GM12878 (cell line): ENCODE data around the gene RNF166. TPM values are rescaled to one million over a fixed set of nuclear protein-coding genes. Genes with fewer than 3 reads are reported as not detected.

Experiments used
- ATF2 ChIP-seq: IDR thresholded peaks from 2 replicates; pipeline ENCODE4 v1.6.1; 2012; ENCODE audit warnings: low read length, inconsistent platforms
- CBFB ChIP-seq: IDR thresholded peaks from 2 replicates; pipeline ENCODE4 v1.6.1; 2016; ENCODE audit warnings: antibody characterized with exemption, low read depth
- DPF2 ChIP-seq: fragments of 450-650 bp; IDR thresholded peaks from 2 replicates; pipeline ENCODE4 v1.6.1; 2017; ENCODE audit warnings: mild to moderate bottlenecking
- FOS ChIP-seq: IDR thresholded peaks from 3 replicates; pipeline ENCODE4 v1.6.1; 2011; ENCODE audit warnings: borderline replicate concordance; ENCODE audit not compliant: insufficient read length; ENCODE audit errors: extremely low read depth
- HDAC2 ChIP-seq: fragments of 200-600 bp; sonication (generic); IDR thresholded peaks from 2 replicates; pipeline ENCODE4 v1.6.1; 2017
- HSF1 ChIP-seq: fragments of 150-350 bp; IDR thresholded peaks from 2 replicates; pipeline ENCODE4 v1.6.1; 2014; ENCODE audit warnings: mild to moderate bottlenecking, low read depth, low read length
- JUNB ChIP-seq: IDR thresholded peaks from 2 replicates; pipeline ENCODE4 v1.6.1; 2016; ENCODE audit warnings: antibody characterized with exemption, mild to moderate bottlenecking
- KAT2A ChIP-seq: conservative IDR thresholded peaks from 2 replicates; pipeline ENCODE4 v1.6.1; 2011; ENCODE audit warnings: low read depth, low read length; ENCODE audit not compliant: control insufficient read depth
- NR2C2 ChIP-seq: IDR thresholded peaks from 2 replicates; pipeline ENCODE4 v1.6.1; 2011; ENCODE audit warnings: borderline replicate concordance, low read depth; ENCODE audit not compliant: control insufficient read depth, insufficient read length
- NR2F1 ChIP-seq: fragments of 450-650 bp; conservative IDR thresholded peaks from 2 replicates; pipeline ENCODE4 v1.6.1; 2017; ENCODE audit warnings: mild to moderate bottlenecking
- PML ChIP-seq: IDR thresholded peaks from 2 replicates; pipeline ENCODE4 v1.6.1; 2012; ENCODE audit warnings: low read length, inconsistent platforms
- POU2F2 ChIP-seq: IDR thresholded peaks from 3 replicates; pipeline ENCODE4 v1.6.1; 2011; ENCODE audit warnings: low read depth, mild to moderate bottlenecking, low read length, borderline replicate concordance
- RELA ChIP-seq: fragments of 450-650 bp; IDR thresholded peaks from 2 replicates; pipeline ENCODE4 v1.8.0; 2014; ENCODE audit warnings: borderline replicate concordance; ENCODE audit not compliant: partially characterized antibody
- RFX5 ChIP-seq: IDR thresholded peaks from 2 replicates; pipeline ENCODE4 v1.6.1; 2011; ENCODE audit warnings: low read depth, low read length, improper control_type of control experiment
- SIN3A ChIP-seq: IDR thresholded peaks from 2 replicates; pipeline ENCODE4 v1.6.1; 2012; ENCODE audit warnings: low read depth, low read length, improper control_type of control experiment
- SMARCA5 ChIP-seq: fragments of 450-650 bp; IDR thresholded peaks from 2 replicates; pipeline ENCODE4 v1.6.1; 2017; ENCODE audit warnings: mild to moderate bottlenecking
- TAF1 ChIP-seq: IDR thresholded peaks from 2 replicates; pipeline ENCODE4 v1.6.1; 2011; ENCODE audit warnings: mild to moderate bottlenecking, low read depth, low read length, borderline replicate concordance
- TBL1XR1 ChIP-seq: IDR thresholded peaks from 2 replicates; pipeline ENCODE4 v1.6.1; 2012; ENCODE audit warnings: low read depth, low read length, improper control_type of control experiment
- TCF12 ChIP-seq: IDR thresholded peaks from 2 replicates; pipeline ENCODE4 v1.6.1; 2011; ENCODE audit warnings: low read depth, mild to moderate bottlenecking, low read length
- ZBTB4 ChIP-seq: fragments of 450-650 bp; formaldehyde crosslinking; IDR thresholded peaks from 2 replicates; pipeline ENCODE4 v1.4.0; 2022; ENCODE audit warnings: mild to moderate bottlenecking, moderate library complexity
- ZSCAN29 ChIP-seq: fragments of 450-650 bp; IDR thresholded peaks from 2 replicates; pipeline ENCODE4 v1.6.1; 2017; ENCODE audit warnings: mild to moderate bottlenecking, moderate library complexity
- polyA plus RNA-seq, 11 experiments: library from polyadenylated mRNA; depleted of rRNA in 4 of 11; unstranded in 6 of 11; stranded (reverse) in 5 of 11; fragments of >200 nt; fragmentation: Nextera tagmentation in 4 of 11; fragmentation: Illumina TruSeq in 1 of 11; extraction: Ambion mirVana in 4 of 11; extraction: Trizol in 1 of 11; gene quantifications; 1 replicate in 1 of 11; 2 replicates in 10 of 11; pipeline versions ENCODE4 v1.2.1 to v1.2.3, GENCODE V29; 2011 to 2016; ENCODE audit warnings: inconsistent platforms in 2 of 11, missing spikeins in 2 of 11, low read depth in 1 of 11
- total RNA-seq, 4 experiments: library from RNA; depleted of rRNA in 3 of 4; stranded (reverse); fragments of >200 nt in 3 of 4; fragmentation: Illumina TruSeq in 1 of 4; extraction: Trizol in 1 of 4; gene quantifications; 2 replicates each; pipeline versions ENCODE4 v1.2.1 to v1.2.3, GENCODE V29; 2013 to 2021
- TF ChIP-seq, protein P1 (sequence below): IDR thresholded peaks from 2 replicates; pipeline ENCODE4 v1.6.1; 2011; ENCODE audit warnings: low read depth, low read length, improper control_type of control experiment, borderline replicate concordance
- TF ChIP-seq, protein P2 (sequence below): IDR thresholded peaks from 2 replicates; pipeline ENCODE4 v1.6.1; 2012; ENCODE audit warnings: low read depth, low read length, improper control_type of control experiment

The RNF166 gene
- total and polyA plus RNA-seq, 10 of the 15 experiments (the other 5 are each of a cell fraction or from before 2014, with no cell fraction given), result 0.48 to 32.8 (median 12.1) TPM

GRCh38 chr16:88700636-88701482 is 5.3 kb downstream of the RNF166 start (continued):
- TF ChIP-seq SIN3A, result 0 out of 2 replicates have a peak, but pooled peaks have one; percentile 30
- 0 out of 2 replicates have a peak, but pooled peaks have one; percentile 78 for TF ChIP-seq SMARCA5
- TF ChIP-seq RELA, result no peak
- TF ChIP-seq FOS, result no peak
- TF ChIP-seq ATF2, result no peak
- TF ChIP-seq ZSCAN29, result no peak
- TF ChIP-seq, protein P1, sequence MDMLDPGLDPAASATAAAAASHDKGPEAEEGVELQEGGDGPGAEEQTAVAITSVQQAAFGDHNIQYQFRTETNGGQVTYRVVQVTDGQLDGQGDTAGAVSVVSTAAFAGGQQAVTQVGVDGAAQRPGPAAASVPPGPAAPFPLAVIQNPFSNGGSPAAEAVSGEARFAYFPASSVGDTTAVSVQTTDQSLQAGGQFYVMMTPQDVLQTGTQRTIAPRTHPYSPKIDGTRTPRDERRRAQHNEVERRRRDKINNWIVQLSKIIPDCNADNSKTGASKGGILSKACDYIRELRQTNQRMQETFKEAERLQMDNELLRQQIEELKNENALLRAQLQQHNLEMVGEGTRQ, result no peak; the same call in 1 of the 2 replicates
- no peak for TF ChIP-seq ZBTB4 (CRISPR knock-in tag)
- peak; percentile 58; the same call in 1 of the 2 replicates for TF ChIP-seq JUNB
- no peak for TF ChIP-seq POU2F2
- no peak for TF ChIP-seq TBL1XR1
- TF ChIP-seq NR2C2, result no peak
- TF ChIP-seq NR2F1, result peak; percentile 92
- no peak for TF ChIP-seq TAF1
- 0 out of 2 replicates have a peak, but pooled peaks have one; percentile 46 for TF ChIP-seq TCF12
- TF ChIP-seq CBFB, result peak; percentile 86
- no peak for TF ChIP-seq HDAC2
- peak; percentile 92 for TF ChIP-seq DPF2
- 0 out of 2 replicates have a peak, but pooled peaks have one; percentile 42 for TF ChIP-seq RFX5
- TF ChIP-seq PML, result no peak
- no peak for TF ChIP-seq KAT2A
- TF ChIP-seq, protein P2, sequence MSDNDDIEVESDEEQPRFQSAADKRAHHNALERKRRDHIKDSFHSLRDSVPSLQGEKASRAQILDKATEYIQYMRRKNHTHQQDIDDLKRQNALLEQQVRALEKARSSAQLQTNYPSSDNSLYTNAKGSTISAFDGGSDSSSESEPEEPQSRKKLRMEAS, result peak; percentile 70; the same call in 1 of the 2 replicates
- TF ChIP-seq HSF1, result no peak
